ENCODE measurements around the gene FANCB.

DNA sequence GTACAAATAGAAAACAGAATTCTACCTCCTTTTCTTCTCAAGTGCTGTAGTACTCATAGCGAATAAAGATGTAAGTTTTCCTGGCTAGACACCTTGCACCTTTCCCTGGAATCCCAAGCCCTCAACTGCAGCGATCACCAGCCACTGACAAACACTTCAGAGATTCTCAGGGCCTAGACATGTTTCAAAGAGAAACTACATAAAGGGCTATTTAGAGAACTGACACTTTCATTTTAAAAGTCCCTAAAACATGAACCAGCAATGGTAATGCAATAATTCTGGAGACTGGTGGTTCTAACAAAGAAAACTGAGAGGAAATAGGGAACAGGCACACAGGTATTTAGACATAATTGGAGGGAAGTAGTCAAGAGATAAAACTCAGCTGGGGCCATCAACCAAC, 35.7 kb downstream of the FANCB start:
- TF ChIP-seq, protein P1, sequence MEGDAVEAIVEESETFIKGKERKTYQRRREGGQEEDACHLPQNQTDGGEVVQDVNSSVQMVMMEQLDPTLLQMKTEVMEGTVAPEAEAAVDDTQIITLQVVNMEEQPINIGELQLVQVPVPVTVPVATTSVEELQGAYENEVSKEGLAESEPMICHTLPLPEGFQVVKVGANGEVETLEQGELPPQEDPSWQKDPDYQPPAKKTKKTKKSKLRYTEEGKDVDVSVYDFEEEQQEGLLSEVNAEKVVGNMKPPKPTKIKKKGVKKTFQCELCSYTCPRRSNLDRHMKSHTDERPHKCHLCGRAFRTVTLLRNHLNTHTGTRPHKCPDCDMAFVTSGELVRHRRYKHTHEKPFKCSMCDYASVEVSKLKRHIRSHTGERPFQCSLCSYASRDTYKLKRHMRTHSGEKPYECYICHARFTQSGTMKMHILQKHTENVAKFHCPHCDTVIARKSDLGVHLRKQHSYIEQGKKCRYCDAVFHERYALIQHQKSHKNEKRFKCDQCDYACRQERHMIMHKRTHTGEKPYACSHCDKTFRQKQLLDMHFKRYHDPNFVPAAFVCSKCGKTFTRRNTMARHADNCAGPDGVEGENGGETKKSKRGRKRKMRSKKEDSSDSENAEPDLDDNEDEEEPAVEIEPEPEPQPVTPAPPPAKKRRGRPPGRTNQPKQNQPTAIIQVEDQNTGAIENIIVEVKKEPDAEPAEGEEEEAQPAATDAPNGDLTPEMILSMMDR (IDR thresholded peaks at IDR 0.05), result no peak
- TF ChIP-seq EP300 (IDR thresholded peaks at IDR 0.05; ENCODE audit: low read depth) (no peak), POLR2A (IDR thresholded peaks at IDR 0.05) (no peak)
